Retinal pigment epithelial cell (primary cell): ENCODE results near the gene ATPAF1.

Source experiments
- DNase-seq: peaks from one replicate; pipeline ENCODE4 v3.0.0-alpha.2; 2010; ENCODE audit warnings: low read depth
- H3K4me3 ChIP-seq: 2 replicates; pipeline ENCODE4 v1.5.1; 2011; ENCODE audit warnings: mild to moderate bottlenecking, low read length, control low read depth, moderate library complexity
- TF ChIP-seq, protein P1 (sequence below): conservative IDR thresholded peaks from 2 replicates; pipeline ENCODE4 v1.5.1; 2011; ENCODE audit warnings: low read depth, low read length, control low read depth, inconsistent platforms

The ATPAF1 gene

DNA sequence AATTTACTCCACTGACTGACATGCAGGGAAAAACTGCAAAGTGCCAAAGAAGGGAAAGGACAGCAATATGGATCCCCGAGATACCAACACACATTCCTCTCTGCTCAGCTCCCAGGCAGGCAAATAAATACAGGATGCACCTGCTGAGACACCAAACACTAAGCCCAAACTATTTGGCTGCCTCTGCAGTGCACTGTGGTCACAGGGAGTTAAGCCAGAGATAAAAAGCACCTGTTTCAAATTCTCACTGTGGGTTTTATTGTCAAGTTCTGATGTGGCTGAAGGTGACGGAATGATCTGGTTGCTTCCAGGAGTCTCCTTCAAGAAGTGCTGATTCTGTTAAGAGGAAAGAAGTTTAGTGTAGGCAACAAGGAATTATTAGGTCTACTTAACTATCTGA lies 21.2 kb upstream of the ATPAF1 start:
- TF ChIP-seq, protein P1, sequence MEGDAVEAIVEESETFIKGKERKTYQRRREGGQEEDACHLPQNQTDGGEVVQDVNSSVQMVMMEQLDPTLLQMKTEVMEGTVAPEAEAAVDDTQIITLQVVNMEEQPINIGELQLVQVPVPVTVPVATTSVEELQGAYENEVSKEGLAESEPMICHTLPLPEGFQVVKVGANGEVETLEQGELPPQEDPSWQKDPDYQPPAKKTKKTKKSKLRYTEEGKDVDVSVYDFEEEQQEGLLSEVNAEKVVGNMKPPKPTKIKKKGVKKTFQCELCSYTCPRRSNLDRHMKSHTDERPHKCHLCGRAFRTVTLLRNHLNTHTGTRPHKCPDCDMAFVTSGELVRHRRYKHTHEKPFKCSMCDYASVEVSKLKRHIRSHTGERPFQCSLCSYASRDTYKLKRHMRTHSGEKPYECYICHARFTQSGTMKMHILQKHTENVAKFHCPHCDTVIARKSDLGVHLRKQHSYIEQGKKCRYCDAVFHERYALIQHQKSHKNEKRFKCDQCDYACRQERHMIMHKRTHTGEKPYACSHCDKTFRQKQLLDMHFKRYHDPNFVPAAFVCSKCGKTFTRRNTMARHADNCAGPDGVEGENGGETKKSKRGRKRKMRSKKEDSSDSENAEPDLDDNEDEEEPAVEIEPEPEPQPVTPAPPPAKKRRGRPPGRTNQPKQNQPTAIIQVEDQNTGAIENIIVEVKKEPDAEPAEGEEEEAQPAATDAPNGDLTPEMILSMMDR, result no peak
- DNase-seq, result no peak
- H3K4me3 ChIP-seq, result no peak overlapping the region

GRCh38 chr1:46687921-46688509 lies 19.9 kb upstream of the ATPAF1 start:
- TF ChIP-seq, protein P1, result no peak

GRCh38 chr1:46687093-46687659 lies 19.0 kb upstream of the ATPAF1 start:
- no peak overlapping the region for H3K4me3 ChIP-seq

More at GRCh38 chr1:46687921-46688509, 19.9 kb upstream of the ATPAF1 start:
- no peak for DNase-seq
- no peak overlapping the region for H3K4me3 ChIP-seq

DNA sequence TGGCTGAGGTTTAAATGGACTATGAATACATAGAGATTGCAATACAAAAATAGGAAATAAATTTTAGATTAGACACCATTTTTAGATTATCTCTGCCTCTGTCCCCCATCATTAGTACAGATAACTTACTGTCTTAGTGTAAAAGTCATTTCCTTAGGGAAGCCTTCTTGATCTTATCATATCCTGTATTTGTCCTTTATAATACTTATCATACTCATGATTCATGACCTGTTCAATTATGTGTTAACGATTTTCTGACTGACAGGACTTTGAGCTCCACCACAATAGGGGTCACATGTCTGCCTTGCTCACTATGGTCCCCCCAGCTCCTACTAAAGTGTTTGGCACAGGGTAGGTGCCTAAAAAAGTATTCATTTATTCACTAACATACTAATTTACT lies 18.1 kb upstream of the ATPAF1 start:
- TF ChIP-seq, protein P1, result no peak

More at GRCh38 chr1:46687093-46687659, 19.0 kb upstream of the ATPAF1 start:
- peak; percentile 70 for DNase-seq
- TF ChIP-seq, protein P1, result no peak

DNA sequence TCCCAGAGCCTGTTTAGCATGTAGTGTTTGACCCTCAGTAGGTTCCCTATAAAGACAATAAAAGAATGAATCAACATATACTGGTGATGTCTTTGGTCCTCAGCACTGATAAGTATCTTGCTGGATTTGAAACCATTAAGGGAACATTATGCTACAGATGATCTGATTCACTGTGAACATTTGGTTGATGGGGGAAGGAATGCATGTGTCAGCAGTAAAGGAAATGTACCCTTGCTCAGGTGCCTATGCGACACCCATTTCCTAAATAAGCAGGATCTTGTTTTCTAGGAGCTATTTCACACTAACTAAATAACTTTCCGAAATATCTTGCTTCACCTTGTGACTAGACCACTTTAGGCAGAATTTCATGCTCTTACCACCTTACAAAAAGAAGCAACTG lies 16.5 kb upstream of the ATPAF1 start:
- H3K4me3 ChIP-seq, result no peak overlapping the region
- TF ChIP-seq, protein P1, result no peak
- no peak for DNase-seq

More for the DNA sequence above, 18.1 kb upstream of the ATPAF1 start:
- no peak for DNase-seq
- H3K4me3 ChIP-seq, result no peak overlapping the region

GRCh38 chr1:46682064-46682463 lies 13.9 kb upstream of the ATPAF1 start:
- no peak for DNase-seq
- H3K4me3 ChIP-seq, result no peak overlapping the region
- TF ChIP-seq, protein P1, result no peak
